Fibroblast of pulmonary artery (primary cell): Measurements from ENCODE around the gene FUT4.

Experiments used
- DNase-seq: peaks from one replicate; pipeline ENCODE4 v3.0.0-alpha.2; 2010; ENCODE audit warnings: low read depth
- H3K4me3 ChIP-seq: replicated peaks from 2 replicates; pipeline ENCODE4 v1.5.1; 2011; ENCODE audit warnings: low read depth, mild to moderate bottlenecking, control low read depth, low read length, moderate library complexity
- CTCF ChIP-seq: IDR thresholded peaks from 2 replicates; pipeline ENCODE4 v1.5.1; 2011; ENCODE audit warnings: mild to moderate bottlenecking, control low read depth, low read length, inconsistent platforms; ENCODE audit errors: missing control alignments

Gene FUT4

GRCh38 chr11:94577841-94578240, 34.1 kb downstream of the FUT4 start:
- DNase-seq: no peak
- TF ChIP-seq CTCF: no peak
- H3K4me3 ChIP-seq: no peak overlapping the region

GRCh38 chr11:94581926-94582325, 38.2 kb downstream of the FUT4 start:
- H3K4me3 ChIP-seq: no peak overlapping the region
- no peak for DNase-seq
- no peak for TF ChIP-seq CTCF

- no peak for TF ChIP-seq CTCF
- H3K4me3 ChIP-seq: no peak overlapping the region
- DNase-seq: no peak
Observed at GRCh38 chr11:94583213-94583865, 39.6 kb downstream of the FUT4 start.

GRCh38 chr11:94583866-94584500, 40.3 kb downstream of the FUT4 start:
- peak; percentile 25 for DNase-seq
- no peak overlapping the region for H3K4me3 ChIP-seq
- TF ChIP-seq CTCF: no peak

- no peak for DNase-seq
- no peak for TF ChIP-seq CTCF
- no peak overlapping the region for H3K4me3 ChIP-seq
Observed at GRCh38 chr11:94584978-94585377, 41.3 kb downstream of the FUT4 start.

- H3K4me3 ChIP-seq: no peak overlapping the region
- TF ChIP-seq CTCF: no peak
- DNase-seq: no peak
Observed at GRCh38 chr11:94585399-94585798, 41.7 kb downstream of the FUT4 start.

- TF ChIP-seq CTCF: no peak
- no peak overlapping the region for H3K4me3 ChIP-seq
- no peak for DNase-seq
Observed at GRCh38 chr11:94586546-94586945, 42.8 kb downstream of the FUT4 start.
